HEK293T (cell line): ENCODE data around the gene SHQ1.
"Not testable (repeated sequence)": the region's sequence is repeated elsewhere in the genome, so short reads cannot be mapped to it uniquely, and the experiment has no call there.

Experiments used
- CTBP1 ChIP-seq: fragments of 450-650 bp; IDR thresholded peaks from 2 replicates; pipeline ENCODE4 v1.6.1; 2016; ENCODE audit warnings: borderline replicate concordance
- FOXK2 ChIP-seq: fragments of 450-650 bp; IDR thresholded peaks from 2 replicates; pipeline ENCODE4 v1.6.1; 2016; ENCODE audit warnings: mild to moderate bottlenecking
- FOXM1 ChIP-seq: fragments of 450-650 bp; IDR thresholded peaks from 2 replicates; pipeline ENCODE4 v1.6.1; 2017; ENCODE audit warnings: mild to moderate bottlenecking, borderline replicate concordance
- TARDBP ChIP-seq: fragments of 450-650 bp; IDR thresholded peaks from 2 replicates; pipeline ENCODE4 v1.6.1; 2016

DNA sequence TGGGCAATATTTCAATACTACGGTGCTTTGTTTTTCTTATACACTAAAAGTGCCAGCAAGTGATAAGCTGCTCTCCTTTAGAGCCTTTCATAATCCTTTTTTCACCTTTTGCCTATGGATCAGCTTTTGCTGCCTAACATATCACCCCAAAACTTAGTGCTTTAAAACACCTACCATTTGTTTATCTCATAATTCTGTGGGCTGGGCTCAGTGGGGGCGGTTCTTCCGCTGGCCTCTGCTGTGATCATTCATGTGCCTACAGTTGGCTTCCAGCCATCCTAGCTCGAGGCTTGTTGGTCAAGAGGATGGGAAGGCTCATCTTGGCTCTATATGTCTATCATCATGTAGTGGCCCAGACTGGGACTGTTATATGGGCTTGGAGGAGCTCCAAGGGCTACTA is 113.2 kb downstream of the SHQ1 start:
- TF ChIP-seq TARDBP, CTBP1, FOXM1, FOXK2: not testable (repeated sequence)
